Measurements from ENCODE around the gene PCIF1. TPM values are rescaled to one million over a fixed set of nuclear protein-coding genes. Genes with fewer than 3 reads are reported as not detected.

The PCIF1 gene
- total and polyA plus RNA-seq, 4 donors = 9.2 to 12.4 (median 11.5) TPM

GRCh38 chr20:45926731-45927070 lies 7.8 kb upstream of the PCIF1 start:
- no peak for DNase-seq (ENCODE audit: low spot score)
- 93% methylated on average over 2 of the region's 2 CpGs for WGBS
- H3K4me3 ChIP-seq (ENCODE audit: low read depth in 1 of 3, low read length in 3 of 3) = no peak overlapping the region
- H3K4me1 ChIP-seq (ENCODE audit: control insufficient read depth in 4 of 4, insufficient read depth in 4 of 4, low read length in 3 of 4) = peaks cover 3 to 21% (median 14%) of the 10 kb centered on the region in 4 donors
- H3K9me3 ChIP-seq (ENCODE audit: control insufficient read depth in 4 of 4, low read length in 3 of 4) = no peaks in the 10 kb centered on the region
- no peak overlapping the region for H3K9ac ChIP-seq (ENCODE audit: low read depth in 1 of 2, low read length in 2 of 2)
- no peaks in the 10 kb centered on the region for H3K27me3 ChIP-seq (ENCODE audit: control insufficient read depth in 4 of 4, insufficient read depth in 4 of 4, low read length in 3 of 4)
- no peak overlapping the region for H3K27ac ChIP-seq (ENCODE audit: low read depth in 1 of 2, low read length in 2 of 2)
- no peak for TF ChIP-seq TAF1 (conservative IDR thresholded peaks at IDR 0.05)
- TF ChIP-seq YY1 (IDR thresholded peaks at IDR 0.05) = no peak
- no peak for TF ChIP-seq MAX (IDR thresholded peaks at IDR 0.05)
- TF ChIP-seq RXRA (IDR thresholded peaks at IDR 0.05) = no peak
- TF ChIP-seq EGR1 (IDR thresholded peaks at IDR 0.05; ENCODE audit: low read depth in 2 of 2) = no peak
- no peak for TF ChIP-seq HNF4A (conservative IDR thresholded peaks at IDR 0.05)
- TF ChIP-seq REST (IDR thresholded peaks at IDR 0.05) = no peak
- TF ChIP-seq CTCF (IDR thresholded peaks at IDR 0.05; ENCODE audit: low read depth, low read length, missing input control) = no peak
- TF ChIP-seq JUND (IDR thresholded peaks at IDR 0.05) = no peak
- no peak for TF ChIP-seq GABPA (IDR thresholded peaks at IDR 0.05 in 1 of 2, conservative IDR thresholded peaks at IDR 0.05 in 1 of 2)
- no peak for TF ChIP-seq SP1 (IDR thresholded peaks at IDR 0.05)
- TF ChIP-seq NR2F2 (IDR thresholded peaks at IDR 0.05) = no peak
- no peak for TF ChIP-seq FOXA2 (IDR thresholded peaks at IDR 0.05)
- no peak for TF ChIP-seq RAD21 (IDR thresholded peaks at IDR 0.05)
- H3K36me3 ChIP-seq (ENCODE audit: control insufficient read depth in 4 of 4, insufficient read depth in 3 of 4, low read depth in 1 of 4, low read length in 3 of 4) = no peaks in the 10 kb centered on the region

- TF ChIP-seq MAX (IDR thresholded peaks at IDR 0.05) = no peak
- TF ChIP-seq TAF1 (conservative IDR thresholded peaks at IDR 0.05) = no peak
- no peak for TF ChIP-seq REST (IDR thresholded peaks at IDR 0.05)
- TF ChIP-seq ZBTB33 (IDR thresholded peaks at IDR 0.05) = no peak
- TF ChIP-seq RXRA (IDR thresholded peaks at IDR 0.05) = peak; percentile 42 to 75
- TF ChIP-seq NR2F2 (IDR thresholded peaks at IDR 0.05) = no peak
- no peak for TF ChIP-seq RAD21 (IDR thresholded peaks at IDR 0.05)
- TF ChIP-seq HNF4A (conservative IDR thresholded peaks at IDR 0.05) = peak; percentile 43 to 57
- TF ChIP-seq SP1 (IDR thresholded peaks at IDR 0.05) = peak; percentile 47
- no peak for TF ChIP-seq CTCF (IDR thresholded peaks at IDR 0.05; ENCODE audit: low read depth, low read length, missing input control)
- no peaks in the 10 kb centered on the region for H3K36me3 ChIP-seq (ENCODE audit: control insufficient read depth in 4 of 4, insufficient read depth in 3 of 4, low read depth in 1 of 4, low read length in 3 of 4)
- no peak for DNase-seq (ENCODE audit: low spot score)
- peaks cover 4 to 25% (median 17%) of the 10 kb centered on the region in 4 donors for H3K4me1 ChIP-seq (ENCODE audit: control insufficient read depth in 4 of 4, insufficient read depth in 4 of 4, low read length in 3 of 4)
- H3K27me3 ChIP-seq (ENCODE audit: control insufficient read depth in 4 of 4, insufficient read depth in 4 of 4, low read length in 3 of 4) = no peaks in the 10 kb centered on the region
- H3K9me3 ChIP-seq (ENCODE audit: control insufficient read depth in 4 of 4, low read length in 3 of 4) = no peaks in the 10 kb centered on the region
- H3K27ac ChIP-seq (ENCODE audit: low read depth in 1 of 2, low read length in 2 of 2) = no peak overlapping the region
- no peak overlapping the region for H3K4me3 ChIP-seq (ENCODE audit: low read depth in 1 of 3, low read length in 3 of 3)
- WGBS = 45% methylated on average over 14 of the region's 14 CpGs
- H3K9ac ChIP-seq (ENCODE audit: low read depth in 1 of 2, low read length in 2 of 2) = no peak overlapping the region
These were observed 7.2 kb upstream of the PCIF1 start for GRCh38 chr20:45927071-45927878.
